GM21786 (cell line): ENCODE measurements around the gene WDFY2.
A peak's percentile ranks its signal among the peaks of the same experiment; 100 is the strongest.

ENCODE experiments used
- ATAC-seq: cut with Tn5 transposase; IDR thresholded peaks from one replicate; pipeline ENCODE4 v1.9.1; 2021; ENCODE audit not compliant: unreplicated experiment

The WDFY2 gene

DNA sequence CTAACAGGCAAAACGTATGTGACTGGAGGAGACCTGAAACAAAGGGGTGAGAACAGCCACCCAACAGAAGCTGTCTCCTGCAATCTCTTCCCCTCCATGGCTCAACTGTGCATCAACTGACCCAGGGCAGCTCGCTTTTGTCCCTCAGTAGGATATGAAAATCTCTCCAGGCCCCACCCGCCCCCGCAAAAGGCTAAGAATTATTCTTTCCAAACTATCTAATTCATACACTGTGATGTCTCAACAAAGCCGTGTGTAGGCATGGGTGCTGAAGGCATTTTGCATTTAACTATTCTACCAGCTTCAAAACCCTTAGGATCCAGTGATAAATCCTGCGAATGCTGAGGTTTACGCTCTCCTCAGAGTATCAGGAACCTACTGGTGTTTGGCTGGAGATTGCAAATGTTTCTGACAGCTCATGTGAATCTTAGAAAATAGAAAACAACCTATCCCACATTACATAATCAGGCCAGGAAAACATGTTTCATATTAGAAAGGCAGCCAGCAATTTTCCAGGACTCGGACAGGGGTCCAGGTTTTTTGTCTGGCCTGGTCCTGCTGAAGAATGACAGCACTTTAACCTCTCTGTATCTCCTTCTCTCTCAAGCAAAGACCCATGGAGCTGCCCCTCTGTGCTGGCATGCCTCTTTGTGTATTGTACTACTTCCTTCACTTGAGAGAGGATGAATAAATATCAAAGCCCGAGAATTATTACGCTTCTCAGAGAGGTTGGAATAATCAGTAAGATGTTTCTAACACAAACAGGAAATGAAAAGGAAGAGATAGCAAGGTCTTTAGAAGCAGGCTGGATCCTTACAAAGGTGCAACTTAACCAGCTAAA is 202.4 kb downstream of the WDFY2 start:
- no peak for ATAC-seq

DNA sequence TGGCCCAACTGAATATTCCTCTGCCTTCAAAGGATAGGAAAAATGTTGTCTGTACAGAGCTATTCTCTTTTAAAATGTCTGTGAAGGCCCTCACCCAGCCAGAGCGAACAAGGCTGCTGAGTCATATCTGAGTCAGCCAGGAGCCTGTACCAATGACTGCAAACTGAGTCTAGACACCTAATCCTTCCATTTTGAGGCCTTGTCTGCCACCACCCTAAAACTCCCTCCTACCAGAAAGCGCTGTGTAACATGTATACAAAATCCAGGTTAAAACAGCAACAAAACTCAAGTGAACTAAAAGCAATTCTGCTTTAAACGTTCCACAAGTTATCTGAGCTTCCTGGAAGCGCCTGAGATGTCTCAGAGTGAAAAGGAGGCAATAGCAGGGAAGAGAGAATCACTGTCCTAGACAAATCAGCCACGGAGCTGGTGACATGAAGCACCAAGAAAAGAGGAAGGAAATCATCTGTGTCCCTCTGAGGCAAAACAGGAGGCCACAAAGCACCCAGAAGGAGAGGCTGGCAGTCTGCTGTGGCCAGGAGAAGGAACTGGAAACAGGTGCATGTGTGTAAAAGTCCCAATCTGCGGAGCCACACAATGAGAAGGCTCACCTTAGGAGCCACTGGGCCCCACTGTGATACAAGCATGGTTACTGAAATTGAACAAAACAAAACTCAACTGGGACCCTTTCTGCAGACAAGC is 209.5 kb downstream of the WDFY2 start:
- peak; percentile 65 for ATAC-seq

DNA sequence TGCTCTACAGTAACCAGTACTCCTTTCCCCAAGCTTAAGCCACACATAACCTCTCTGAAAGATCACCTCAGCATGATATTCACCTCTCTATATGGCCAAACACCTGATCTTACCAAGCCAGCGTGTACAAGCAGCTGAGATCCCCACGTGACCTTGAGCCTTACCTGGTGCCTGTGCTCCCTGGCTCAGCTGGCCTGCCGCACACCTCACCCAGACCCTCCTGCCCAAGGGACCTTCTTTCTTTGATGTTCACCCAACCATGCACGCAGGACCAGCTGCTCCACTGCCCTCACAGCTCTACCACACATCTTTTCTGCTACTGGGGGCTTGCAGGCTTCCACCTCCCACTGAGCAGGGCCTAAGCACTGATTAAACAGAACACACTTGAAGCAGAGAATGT is 210.7 kb downstream of the WDFY2 start:
- ATAC-seq, result no peak

DNA sequence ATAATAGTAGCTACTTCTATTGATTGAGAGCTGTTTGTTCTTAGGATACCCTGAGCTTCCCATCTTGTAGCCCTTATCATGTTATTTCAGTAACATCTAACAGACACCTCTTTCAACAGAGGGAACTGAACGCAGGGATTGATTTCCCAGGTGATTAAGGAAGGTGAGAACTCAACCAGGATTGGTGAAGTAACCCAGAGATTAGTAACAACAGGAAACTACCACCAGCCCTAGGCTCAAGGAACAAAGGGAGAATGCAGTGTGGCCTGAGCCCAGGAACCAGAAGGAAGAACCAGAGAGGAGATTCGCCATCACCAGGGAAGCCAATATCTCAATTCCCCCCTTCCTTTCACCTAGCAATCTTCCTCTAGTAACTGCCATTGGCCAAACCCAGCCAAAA is 211.2 kb downstream of the WDFY2 start:
- no peak for ATAC-seq

DNA sequence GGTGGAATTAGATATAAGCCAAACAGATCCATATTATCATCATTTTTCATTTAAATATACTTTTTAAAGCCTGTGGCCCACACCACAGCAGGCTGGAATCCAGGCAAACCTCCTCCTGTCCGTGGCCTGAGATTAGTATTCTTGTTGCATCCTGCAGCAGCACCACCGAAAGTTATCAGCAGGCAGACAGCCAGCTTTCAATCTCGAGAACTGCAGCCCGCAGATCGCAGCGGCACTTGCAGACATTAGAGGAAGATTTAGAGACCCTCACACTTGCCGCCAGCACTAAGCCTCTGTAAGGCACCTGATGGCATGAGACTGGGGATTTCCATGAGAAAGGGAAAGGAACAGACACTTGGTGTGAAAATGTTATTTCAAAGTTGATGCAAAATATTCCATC is 212.3 kb downstream of the WDFY2 start:
- ATAC-seq, result no peak

DNA sequence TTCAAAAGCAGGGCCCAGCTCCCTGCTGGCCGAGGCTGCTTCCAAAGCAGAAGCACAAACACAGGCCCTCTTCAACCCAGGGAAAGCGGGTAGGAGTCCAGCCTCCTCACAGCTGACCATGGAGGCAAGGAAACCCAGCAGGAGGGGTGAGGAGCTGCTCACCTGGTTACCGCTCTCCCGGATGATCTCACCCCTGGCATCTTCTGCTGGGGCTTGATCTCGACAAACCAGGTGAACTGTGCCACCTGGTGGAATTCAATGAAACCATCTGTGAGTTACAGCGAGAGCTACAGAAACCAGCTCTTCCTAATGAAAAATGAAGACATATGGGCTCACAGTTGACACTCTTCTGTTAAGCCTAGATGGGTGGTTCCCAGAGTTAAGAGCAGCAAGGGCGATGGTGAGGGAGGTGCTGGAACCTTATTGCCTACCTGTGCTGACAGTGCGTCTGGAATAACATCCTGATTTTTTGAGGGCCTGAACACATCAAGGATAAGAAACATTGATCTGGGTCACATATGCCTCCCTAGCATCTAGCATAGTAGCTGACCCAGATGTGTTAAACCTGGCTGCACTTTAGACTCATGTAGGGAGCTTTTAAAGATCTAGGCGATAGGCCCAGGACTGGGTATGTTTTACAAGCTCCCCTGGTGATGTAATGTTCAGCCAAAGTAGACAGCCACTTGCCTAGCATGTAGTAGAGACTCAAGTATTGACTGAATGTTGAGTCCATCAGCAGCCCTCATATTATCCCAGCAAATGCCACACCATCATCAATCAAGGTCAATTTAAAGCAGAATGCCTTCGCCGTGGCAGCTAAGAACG is 213.6 kb downstream of the WDFY2 start:
- ATAC-seq, result peak; percentile 37

DNA sequence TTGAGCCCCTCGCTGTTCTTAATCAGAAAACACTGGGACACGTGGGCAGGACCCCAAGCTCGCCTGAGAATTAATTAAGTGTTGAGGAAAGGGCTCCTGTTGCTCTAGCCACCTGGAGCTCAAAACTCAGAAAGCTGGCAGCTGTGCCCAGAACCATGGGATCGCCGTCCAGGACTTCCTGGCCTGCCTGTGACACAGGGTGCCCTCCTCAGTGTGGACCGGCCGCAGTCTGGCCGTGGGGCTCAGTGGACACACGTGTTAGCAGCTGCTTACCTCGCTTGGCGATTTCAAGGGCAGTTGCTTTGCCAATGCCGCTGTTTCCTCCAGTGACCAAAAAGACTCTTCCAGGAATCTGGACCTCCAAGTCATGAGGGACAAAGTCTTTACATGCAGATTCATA is 215.0 kb downstream of the WDFY2 start:
- ATAC-seq, result no peak

DNA sequence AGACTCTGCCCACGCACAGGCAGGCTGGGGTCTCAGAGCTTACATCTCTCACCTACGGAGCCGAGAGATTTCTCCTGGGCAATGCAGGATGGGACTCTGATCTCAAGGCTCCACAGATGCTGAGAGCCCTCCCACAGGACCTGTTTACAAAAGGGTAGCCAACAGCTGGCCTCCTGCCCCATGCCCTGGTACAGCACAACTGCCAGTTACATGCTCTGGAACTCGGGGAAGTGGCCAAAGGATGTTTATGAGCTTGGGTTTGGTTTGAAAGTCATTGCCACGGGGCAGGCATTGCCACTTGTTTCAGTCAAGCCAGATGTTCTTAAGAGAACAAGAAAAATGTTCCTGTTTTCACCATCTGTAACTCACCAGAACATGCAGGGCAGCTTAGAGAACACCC is 216.2 kb downstream of the WDFY2 start:
- no peak for ATAC-seq

DNA sequence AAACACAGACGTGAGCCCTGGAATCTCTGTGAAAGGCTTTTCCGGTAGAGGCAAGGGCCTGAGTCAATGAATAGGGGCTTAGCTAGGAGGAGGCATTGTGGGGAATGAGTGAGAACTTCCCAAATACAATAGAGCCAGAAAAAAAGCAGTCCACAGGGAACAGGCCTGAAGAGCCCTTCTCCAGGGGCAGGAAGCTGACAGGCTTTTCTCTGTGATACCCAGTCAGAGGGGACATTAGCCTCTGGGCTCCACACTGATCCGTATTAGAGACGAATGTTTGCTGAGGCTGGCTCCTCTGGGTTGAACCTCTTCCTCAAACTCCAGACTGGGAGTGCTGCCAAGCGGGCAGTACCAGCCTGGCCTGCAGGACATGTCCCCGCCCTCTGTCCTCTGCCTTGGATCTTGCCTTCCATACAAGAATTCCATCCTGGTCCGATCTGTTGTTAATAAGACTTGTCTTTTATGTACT is 217.4 kb downstream of the WDFY2 start:
- ATAC-seq, result no peak

DNA sequence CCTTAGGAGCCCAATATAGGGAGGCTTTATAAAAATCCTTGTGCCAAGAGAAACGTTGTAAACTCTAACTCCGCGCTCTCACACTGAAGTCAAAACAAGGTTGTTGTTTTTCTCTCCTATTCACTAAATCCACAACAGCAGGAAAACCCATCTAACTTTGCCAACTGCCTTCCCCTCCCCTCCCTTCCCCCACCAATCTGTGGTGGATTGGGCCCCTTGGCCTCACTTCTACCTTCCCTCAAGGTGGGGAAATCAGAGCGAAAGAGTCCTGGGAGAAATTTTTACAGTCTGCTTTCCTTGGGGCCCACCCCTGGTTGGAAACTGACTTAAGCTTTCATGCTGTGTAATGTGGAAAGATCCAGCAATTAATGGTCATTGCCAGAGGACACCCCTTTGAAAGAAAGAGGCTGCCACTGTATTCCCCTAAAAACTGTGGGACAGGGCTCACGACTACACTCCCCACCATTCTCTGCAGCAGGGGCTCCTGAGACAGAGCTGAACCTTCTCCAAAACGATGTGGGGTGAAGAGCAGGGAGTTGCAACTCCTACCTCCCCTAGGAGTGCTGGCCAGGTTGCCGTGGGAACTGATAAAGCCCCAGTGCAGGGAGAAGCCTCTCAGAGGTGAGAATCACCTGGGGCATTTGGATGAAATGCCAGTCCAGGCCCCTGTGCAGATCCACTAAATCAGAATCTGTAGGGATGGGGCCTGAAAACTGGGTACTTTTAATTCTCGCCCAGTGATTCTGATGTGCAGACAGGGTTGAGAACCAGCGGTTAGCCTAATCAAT is 218.6 kb downstream of the WDFY2 start:
- ATAC-seq, result no peak

DNA sequence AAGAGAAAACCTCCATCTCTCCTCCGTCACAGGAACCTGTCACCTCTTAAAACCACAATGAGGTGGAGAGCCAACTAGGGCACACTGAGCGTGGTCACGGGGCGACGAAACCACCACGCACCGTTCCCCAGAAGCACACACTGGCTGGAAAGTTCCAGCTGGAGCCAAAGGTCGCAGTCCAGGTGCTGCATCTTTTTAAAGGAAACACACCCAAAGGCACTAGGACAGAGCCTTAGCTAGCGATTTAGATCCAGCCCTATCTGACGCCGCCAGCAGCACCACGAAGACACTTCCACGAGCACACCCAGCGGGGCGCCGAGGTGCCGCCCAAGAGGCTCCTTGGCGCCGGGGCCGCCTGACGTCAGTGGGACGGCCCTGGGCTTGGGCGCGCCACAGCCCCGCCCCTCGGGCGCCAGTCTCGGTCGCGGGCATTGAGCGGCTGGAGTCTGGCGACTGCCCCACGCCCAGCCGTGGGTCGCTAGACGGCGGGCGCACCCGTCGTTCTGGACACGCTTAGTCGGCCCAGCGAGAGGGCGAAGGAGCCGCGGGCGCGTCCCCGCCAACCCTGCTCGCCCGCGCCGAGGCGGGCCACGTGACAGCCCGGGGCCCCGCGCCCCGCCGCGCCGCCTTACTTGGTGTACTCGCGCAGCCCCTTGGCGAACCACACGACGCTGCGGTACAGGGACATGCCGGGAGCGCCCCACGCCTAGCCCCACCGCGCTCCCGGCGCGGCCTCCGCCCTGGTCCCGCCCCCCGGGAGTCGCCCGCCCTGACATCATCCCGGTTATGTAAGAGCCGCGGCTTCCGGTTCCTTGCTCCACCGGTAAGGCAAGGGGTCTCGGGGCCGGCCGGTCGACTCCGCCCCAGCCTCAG is 219.4 kb downstream of the WDFY2 start, which contains the start of gene DHRS12:
TSS of gene DHRS12 (minus strand) at position 742 of the 873 bp plus-strand sequence. CDS start 4,504 bp downstream, outside the sequence.
- peak; percentile 81 for ATAC-seq

DNA sequence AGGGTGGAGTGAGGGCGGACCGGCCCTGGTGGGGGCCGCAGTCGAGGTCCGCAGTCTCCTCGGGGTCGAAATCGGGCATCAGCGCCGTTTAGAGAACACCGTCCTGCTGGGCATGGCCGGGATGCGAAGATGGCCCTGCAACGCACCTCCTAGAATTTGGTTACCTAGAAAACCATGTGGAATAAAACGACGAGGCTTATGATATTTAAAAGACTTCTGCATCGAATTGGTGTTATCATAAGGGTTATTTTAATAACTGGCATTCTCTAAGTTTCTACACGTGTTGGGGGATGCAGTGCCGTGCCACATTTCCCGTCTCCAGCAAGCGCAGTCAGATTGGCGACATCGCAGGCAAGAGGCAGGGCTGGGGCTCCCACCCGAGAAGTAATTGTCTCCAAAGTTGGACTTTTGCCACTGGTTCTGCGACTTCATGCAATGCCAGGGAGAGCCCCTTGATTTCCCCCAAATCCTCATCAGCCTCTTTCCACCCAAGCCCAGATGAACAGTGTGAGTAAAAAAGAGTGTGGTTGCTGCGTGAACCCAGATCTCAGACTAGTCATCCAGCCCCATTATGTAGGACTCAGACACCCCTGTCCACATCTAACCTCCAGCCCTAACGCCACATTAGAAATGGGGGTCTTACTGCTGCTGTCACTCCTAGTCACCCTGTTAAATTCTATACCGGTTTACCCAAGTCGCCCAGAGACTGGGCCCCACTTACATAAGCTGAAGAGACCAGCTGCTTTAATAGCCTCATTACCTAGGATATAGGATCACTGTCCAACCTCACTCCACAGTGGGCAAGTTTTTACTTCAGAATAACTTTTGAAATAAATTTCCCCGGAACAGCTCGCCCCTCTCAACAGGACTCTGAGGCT is 220.3 kb downstream of the WDFY2 start:
- ATAC-seq, result no peak

DNA sequence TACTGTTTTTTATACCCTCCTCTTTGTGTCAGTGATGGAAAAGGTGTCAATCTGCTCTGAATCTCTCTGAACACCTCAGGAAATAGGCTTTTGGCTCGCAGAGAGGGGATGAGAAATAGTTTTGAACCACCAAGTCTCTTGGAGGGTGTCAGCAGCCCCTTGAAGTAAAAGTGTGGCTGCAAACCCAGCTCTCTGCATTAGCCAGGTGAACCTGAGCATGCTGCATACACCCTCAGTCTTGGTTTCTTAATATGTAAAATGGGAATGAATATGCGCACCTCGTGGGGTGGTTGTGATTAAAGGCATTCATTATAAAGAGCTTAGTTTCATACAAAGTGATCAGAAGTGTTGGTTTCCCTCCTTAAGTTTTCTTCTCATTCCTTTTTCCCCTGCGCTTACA is 221.1 kb downstream of the WDFY2 start:
- ATAC-seq, result no peak

DNA sequence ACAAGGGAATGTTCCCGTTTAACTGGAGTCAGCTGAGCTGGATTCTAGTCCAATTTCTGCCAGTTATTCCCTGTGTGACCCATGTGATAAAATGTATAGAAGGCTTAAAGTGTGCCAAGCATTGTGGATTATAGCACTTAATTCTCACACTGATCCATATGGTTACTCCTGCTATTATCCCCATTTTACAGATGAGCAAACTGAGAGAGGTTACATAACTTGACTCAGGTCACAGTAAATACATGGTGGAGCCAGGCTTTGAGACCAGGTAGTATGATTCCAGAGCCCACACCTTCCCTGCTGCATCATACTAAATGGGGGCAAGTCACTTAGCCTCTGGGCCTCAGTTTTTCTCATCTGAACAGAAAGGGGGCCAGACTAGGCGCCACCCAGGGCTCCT is 221.7 kb downstream of the WDFY2 start:
- no peak for ATAC-seq

DNA sequence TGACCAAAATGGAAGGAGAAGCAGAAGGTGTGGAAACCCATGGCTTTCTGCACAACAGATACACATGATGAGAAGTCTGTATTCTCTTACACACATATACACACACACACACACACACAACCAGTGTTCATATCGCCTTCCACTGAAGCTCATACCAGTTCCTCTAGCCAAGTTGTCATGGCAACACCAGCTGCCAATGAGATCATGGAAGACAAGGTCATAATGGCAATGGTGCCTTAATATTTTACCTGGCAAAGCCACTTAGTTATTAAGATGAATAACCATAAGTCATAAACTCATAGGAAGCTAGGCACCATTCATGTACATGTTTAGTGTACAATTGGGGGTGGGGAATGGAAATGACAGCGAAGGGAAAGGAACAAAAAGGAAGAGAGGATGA is 222.3 kb downstream of the WDFY2 start:
- no peak for ATAC-seq

DNA sequence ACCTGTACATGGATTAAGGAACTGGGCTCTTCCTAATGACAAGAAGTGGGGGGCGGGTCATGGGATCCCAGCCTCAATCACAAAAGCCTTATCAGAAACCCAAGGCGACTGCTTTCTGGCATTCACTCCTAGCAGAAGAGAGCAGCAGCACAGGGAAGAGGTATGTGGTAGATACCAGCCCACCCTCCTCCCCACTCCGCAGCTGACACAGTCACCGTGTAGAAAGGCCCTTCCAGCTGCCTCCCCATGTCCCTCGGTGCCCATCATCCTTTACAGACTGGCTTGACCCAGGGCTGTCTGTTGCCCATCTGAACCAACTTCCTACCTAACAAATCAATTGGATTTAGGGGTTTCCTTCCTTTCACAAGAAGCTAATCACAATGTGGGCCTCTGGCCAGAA is 222.8 kb downstream of the WDFY2 start:
- ATAC-seq, result no peak

DNA sequence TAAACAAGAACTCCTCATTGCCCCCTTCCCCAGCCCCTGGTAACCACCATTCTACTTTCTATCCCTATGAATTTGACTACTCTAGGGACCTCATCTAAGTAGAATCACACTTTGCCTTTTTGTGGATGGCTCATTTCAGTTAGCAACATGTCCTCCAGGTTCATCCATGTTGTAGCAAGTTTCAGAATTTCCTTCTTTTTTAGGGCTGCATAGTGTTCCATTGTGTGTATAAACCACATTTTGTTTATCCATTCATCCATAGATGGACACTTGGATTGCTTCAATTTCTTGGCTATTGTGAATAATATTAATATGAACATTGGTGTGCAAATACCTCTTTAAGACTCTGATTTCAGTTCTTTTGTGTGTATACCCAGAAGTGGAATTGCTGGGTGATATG is 224.5 kb downstream of the WDFY2 start:
- no peak for ATAC-seq

DNA sequence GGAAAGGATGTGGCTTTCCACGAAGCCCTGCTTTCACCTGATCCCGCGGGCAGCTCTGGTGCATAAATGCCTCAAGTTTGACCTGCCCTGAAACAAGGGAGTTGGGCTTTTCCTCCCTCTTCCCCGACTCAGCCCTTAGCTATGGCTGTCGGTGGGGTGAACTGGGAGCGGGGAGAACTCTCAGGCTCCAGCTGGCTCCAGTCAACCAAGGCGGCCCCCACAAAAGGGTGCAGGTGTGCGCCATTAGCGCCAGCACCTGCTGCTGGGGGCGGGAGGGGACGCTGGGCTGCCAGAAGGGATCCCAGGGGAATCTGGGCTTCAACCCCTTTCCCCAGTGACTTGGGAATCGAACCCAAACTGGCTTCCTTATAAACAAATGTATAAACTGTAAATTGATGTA is 226.8 kb downstream of the WDFY2 start:
- ATAC-seq, result no peak
